Kidney epithelial cell (primary cell): ENCODE results near the gene SCN3B. TPM values are rescaled to one million over a fixed set of nuclear protein-coding genes. Genes with fewer than 3 reads are reported as not detected.

Source experiments
- DNase-seq: peaks from one replicate; pipeline ENCODE4 v3.0.0-alpha.2; 2010; ENCODE audit warnings: low read depth
- H3K27me3 ChIP-seq: 2 replicates; pipeline ENCODE4 v1.6.0; 2011; ENCODE audit warnings: low read length; ENCODE audit not compliant: control insufficient read depth, insufficient read depth
- H3K36me3 ChIP-seq: 2 replicates; pipeline ENCODE4 v1.5.1; 2011; ENCODE audit warnings: low read length; ENCODE audit not compliant: control insufficient read depth, insufficient read depth
- H3K4me3 ChIP-seq: 2 replicates; pipeline ENCODE4 v1.5.1; 2011; ENCODE audit warnings: low read depth, mild to moderate bottlenecking, control low read depth, low read length
- total RNA-seq: library from RNA; depleted of rRNA; stranded (reverse); fragments of >200 nt; gene quantifications from 2 replicates; pipeline ENCODE4 v1.2.3, GENCODE V29; 2015
- TF ChIP-seq, protein P1 (sequence below): IDR thresholded peaks from 2 replicates; pipeline ENCODE4 v1.5.1; 2011; ENCODE audit warnings: mild to moderate bottlenecking, moderate library complexity, low read length, control low read depth, inconsistent platforms; ENCODE audit not compliant: insufficient read depth, poor library complexity, severe bottlenecking

SCN3B gene
- total RNA-seq, 1 donor from 2014 or later: 2.1 TPM

DNA sequence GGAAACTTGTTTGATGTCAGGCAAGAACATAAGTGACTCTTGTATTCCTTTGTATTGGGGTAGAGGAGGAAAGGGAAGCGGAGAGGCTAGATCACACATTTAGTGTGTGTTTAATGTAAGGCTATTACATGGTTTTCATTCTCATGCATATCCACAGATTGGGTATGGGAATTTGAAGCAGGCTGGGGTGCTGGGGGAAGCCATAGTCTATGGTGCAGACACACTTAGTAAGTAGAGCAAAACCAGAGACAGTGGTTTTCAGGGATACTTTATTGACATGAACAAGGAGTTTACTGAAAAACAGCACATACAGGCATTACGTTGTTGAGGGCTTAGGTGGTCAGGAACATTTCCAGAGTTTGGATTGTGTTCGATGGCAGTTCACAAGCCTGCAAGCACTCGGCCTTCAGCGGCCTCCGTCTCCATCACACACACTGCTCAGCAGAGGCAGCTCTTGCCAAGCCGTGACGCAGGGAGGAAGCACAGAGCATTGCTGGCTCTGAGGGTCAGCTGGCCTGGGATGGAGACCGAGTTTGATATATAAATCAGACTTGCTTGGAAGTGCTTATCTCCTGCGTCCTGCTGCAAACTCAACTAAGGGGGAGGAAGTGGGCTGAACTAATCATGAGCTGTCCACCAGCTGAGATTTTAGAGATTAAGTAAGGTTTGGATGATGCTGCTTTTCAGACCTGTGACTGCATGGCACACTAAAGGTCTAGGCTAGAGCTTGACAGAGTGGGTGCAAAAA lies 25.3 kb downstream of the SCN3B start:
- no peaks in the 10 kb centered on the region for H3K36me3 ChIP-seq
- TF ChIP-seq, protein P1, sequence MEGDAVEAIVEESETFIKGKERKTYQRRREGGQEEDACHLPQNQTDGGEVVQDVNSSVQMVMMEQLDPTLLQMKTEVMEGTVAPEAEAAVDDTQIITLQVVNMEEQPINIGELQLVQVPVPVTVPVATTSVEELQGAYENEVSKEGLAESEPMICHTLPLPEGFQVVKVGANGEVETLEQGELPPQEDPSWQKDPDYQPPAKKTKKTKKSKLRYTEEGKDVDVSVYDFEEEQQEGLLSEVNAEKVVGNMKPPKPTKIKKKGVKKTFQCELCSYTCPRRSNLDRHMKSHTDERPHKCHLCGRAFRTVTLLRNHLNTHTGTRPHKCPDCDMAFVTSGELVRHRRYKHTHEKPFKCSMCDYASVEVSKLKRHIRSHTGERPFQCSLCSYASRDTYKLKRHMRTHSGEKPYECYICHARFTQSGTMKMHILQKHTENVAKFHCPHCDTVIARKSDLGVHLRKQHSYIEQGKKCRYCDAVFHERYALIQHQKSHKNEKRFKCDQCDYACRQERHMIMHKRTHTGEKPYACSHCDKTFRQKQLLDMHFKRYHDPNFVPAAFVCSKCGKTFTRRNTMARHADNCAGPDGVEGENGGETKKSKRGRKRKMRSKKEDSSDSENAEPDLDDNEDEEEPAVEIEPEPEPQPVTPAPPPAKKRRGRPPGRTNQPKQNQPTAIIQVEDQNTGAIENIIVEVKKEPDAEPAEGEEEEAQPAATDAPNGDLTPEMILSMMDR: no peak
- H3K27me3 ChIP-seq: no peaks in the 10 kb centered on the region
- no peak for DNase-seq
- no peak overlapping the region for H3K4me3 ChIP-seq

DNA sequence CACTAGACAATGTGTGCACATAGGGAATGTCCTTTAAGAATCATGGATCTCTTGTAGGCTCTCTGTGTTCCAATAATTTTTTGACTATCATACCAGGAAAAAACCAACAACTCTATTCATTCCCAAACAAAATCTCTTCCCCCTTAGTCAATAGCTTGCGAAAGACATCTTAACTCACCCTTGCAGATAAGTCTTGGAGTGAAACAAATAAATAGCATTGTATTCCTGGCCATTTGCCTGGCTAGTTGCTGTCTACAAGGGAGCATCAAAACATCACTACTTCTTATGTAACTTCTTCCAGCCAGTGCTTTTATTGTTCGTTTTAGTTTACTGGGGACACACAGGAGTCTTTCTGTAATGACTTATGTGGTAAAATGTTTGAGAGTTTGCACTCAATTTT lies 29.4 kb downstream of the SCN3B start:
- Histone ChIP-seq H3K27me3 (no peaks in the 10 kb centered on the region), H3K4me3 (no peak overlapping the region), H3K36me3 (no peaks in the 10 kb centered on the region)
- TF ChIP-seq, protein P1: no peak
- DNase-seq: no peak

DNA sequence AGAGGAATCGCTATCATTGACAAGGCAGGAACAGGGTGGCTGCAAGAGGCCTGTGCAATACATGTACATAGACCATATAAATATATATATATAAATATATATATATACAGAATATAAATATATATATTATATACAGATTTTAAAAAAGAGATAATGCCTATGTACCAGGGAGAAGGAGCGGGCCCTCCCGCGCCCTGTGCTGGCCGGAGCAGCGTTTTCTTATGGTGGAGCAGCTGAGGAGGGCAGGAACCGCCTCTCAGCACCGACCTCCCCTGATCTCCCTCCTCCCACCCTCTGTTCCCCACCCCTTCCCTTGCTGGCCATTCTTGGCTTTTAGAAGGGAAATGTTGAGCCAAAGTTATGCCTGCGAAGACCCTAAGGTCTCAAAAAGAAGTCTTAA lies 31.8 kb downstream of the SCN3B start:
- Histone ChIP-seq H3K4me3 (no peak overlapping the region), H3K27me3 (no peaks in the 10 kb centered on the region), H3K36me3 (no peaks in the 10 kb centered on the region)
- TF ChIP-seq, protein P1: no peak
- no peak for DNase-seq

DNA sequence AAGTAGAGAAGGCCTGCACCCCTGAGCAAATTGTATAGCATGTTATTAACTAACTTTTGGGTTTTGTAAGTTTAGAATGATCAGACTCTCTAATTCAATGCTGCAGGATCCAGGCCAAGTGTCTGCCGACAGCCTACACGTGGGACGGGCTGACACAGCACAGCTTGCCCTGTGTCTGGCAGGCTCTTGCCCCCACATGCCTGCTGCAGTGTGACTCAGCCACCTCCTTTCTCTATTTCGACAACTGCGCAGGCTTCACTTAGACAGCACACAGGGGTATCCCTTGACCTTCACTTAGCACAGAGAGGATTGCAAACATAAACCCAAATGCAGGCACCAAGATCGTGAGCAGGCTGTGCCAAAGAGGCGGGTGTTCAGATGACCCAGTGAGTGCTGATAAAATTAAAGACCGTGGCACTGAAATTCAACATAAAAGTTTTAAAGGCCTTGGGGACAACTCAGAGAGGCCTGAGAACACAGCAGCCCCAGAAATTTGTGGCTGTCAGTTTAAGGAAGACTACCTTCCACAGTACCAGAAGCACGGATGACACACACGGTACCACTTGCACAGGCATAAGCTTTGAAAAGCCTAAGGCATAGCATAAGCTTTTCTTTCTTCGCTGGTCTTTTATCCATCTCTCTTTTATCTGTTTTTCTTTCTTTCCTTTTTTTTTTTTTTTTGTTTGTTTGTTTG lies 37.8 kb downstream of the SCN3B start:
- TF ChIP-seq, protein P1: no peak
- Histone ChIP-seq H3K27me3 (no peaks in the 10 kb centered on the region), H3K36me3 (peaks cover 2% of the 10 kb centered on the region), H3K4me3 (no peak overlapping the region)
- DNase-seq: no peak

DNA sequence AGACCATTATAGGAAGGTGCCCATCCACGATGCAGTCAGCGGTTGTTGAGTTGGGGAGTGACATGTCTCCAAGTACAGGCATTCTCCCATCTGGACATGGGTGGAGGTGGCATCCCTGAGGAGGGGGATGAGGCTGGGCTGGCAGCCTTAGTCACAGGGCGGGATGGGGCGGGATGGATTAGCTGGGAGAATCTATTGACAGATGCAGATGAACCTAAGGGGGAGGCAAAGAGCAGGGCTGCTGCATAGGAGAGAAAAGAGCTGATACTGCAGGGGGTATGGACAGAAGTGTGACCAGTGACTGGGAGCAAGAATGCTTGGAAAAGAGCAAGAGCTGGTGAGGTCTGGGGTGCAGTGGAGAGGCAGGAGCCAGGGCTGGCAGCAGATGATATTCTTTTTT lies 42.7 kb downstream of the SCN3B start:
- no peak for DNase-seq
- Histone ChIP-seq H3K4me3 (no peak overlapping the region), H3K27me3 (no peaks in the 10 kb centered on the region), H3K36me3 (peaks cover 2% of the 10 kb centered on the region)
- TF ChIP-seq, protein P1: no peak
